HG02938 (cell line): ENCODE results near the gene THADA.

Experiments used
- ATAC-seq: cut with Tn5 transposase; IDR thresholded peaks from one replicate; pipeline ENCODE4 v1.9.1; 2021; ENCODE audit warnings: mild to moderate bottlenecking, moderate library complexity; ENCODE audit not compliant: unreplicated experiment

THADA gene

GRCh38 chr2:43329637-43330036, 266.2 kb downstream of the THADA start:
- ATAC-seq: no peak

- no peak for ATAC-seq
Measured at GRCh38 chr2:43328832-43329231, 267.0 kb downstream of the THADA start.

- no peak for ATAC-seq
Measured at GRCh38 chr2:43328133-43328532, 267.7 kb downstream of the THADA start.

GRCh38 chr2:43327119-43327518, 268.7 kb downstream of the THADA start:
- no peak for ATAC-seq

GRCh38 chr2:43326101-43326825, 269.6 kb downstream of the THADA start:
- ATAC-seq: no peak

- no peak for ATAC-seq
Measured at GRCh38 chr2:43325107-43325811, 270.6 kb downstream of the THADA start.

GRCh38 chr2:43324259-43325106, 271.4 kb downstream of the THADA start:
- ATAC-seq: no peak

- no peak for ATAC-seq
Measured at GRCh38 chr2:43323857-43324256, 272.0 kb downstream of the THADA start.

GRCh38 chr2:43321446-43321845, 274.4 kb downstream of the THADA start:
- ATAC-seq: no peak

- no peak for ATAC-seq
Measured at GRCh38 chr2:43319541-43319940, 276.3 kb downstream of the THADA start.

- ATAC-seq: no peak
Measured at GRCh38 chr2:43318791-43319190, 277.0 kb downstream of the THADA start.

- no peak for ATAC-seq
Measured at GRCh38 chr2:43317680-43318079, 278.2 kb downstream of the THADA start.

GRCh38 chr2:43317194-43317593, 278.6 kb downstream of the THADA start:
- ATAC-seq: no peak

GRCh38 chr2:43315482-43315881, 280.4 kb downstream of the THADA start:
- ATAC-seq: no peak

- no peak for ATAC-seq
Measured at GRCh38 chr2:43314299-43314927, 281.4 kb downstream of the THADA start.

GRCh38 chr2:43313642-43314017, 282.2 kb downstream of the THADA start:
- no peak for ATAC-seq

- no peak for ATAC-seq
Measured at GRCh38 chr2:43312755-43313641, 282.8 kb downstream of the THADA start.

GRCh38 chr2:43311276-43311675, 284.6 kb downstream of the THADA start:
- ATAC-seq: no peak

GRCh38 chr2:43309935-43310334, 285.9 kb downstream of the THADA start:
- ATAC-seq: no peak

GRCh38 chr2:43307973-43308372, 287.9 kb downstream of the THADA start:
- no peak for ATAC-seq
